GM12865 (cell line): ENCODE data around the gene SATB2.

Experiments used
- DNase-seq: peaks from one replicate; pipeline ENCODE4 v3.0.0; 2010; ENCODE audit warnings: low read depth
- H3K4me3 ChIP-seq: 2 replicates; pipeline ENCODE4 v1.5.1; 2011; ENCODE audit warnings: mild to moderate bottlenecking, low read depth, low read length, control low read depth
- TF ChIP-seq, protein P1 (sequence below): IDR thresholded peaks from 2 replicates; pipeline ENCODE4 v1.5.1; 2011; ENCODE audit warnings: low read length, control low read depth, low read depth, inconsistent platforms; ENCODE audit not compliant: insufficient read depth; ENCODE audit errors: missing control alignments

SATB2 gene

DNA sequence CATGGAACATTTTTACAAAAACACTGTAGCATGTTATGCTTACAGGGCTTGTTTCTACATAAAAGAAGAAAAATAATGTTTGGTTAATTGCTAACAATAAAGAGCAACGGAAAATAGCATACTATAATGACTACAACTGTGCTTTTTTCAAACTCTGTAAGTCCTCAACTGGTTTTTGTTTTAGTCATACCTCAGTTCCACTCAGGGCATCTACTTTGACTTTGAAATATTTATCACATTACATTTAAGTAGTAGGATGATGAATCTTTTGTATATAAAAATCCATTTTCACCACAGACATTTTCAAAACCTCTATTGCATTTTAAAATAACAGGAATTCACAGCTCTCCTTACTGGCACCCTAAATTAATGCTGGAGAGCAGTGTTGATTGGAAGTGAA is 8.3 kb downstream of the SATB2 start:
- H3K4me3 ChIP-seq = no peak overlapping the region
- TF ChIP-seq, protein P1, sequence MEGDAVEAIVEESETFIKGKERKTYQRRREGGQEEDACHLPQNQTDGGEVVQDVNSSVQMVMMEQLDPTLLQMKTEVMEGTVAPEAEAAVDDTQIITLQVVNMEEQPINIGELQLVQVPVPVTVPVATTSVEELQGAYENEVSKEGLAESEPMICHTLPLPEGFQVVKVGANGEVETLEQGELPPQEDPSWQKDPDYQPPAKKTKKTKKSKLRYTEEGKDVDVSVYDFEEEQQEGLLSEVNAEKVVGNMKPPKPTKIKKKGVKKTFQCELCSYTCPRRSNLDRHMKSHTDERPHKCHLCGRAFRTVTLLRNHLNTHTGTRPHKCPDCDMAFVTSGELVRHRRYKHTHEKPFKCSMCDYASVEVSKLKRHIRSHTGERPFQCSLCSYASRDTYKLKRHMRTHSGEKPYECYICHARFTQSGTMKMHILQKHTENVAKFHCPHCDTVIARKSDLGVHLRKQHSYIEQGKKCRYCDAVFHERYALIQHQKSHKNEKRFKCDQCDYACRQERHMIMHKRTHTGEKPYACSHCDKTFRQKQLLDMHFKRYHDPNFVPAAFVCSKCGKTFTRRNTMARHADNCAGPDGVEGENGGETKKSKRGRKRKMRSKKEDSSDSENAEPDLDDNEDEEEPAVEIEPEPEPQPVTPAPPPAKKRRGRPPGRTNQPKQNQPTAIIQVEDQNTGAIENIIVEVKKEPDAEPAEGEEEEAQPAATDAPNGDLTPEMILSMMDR = no peak
- DNase-seq = no peak

DNA sequence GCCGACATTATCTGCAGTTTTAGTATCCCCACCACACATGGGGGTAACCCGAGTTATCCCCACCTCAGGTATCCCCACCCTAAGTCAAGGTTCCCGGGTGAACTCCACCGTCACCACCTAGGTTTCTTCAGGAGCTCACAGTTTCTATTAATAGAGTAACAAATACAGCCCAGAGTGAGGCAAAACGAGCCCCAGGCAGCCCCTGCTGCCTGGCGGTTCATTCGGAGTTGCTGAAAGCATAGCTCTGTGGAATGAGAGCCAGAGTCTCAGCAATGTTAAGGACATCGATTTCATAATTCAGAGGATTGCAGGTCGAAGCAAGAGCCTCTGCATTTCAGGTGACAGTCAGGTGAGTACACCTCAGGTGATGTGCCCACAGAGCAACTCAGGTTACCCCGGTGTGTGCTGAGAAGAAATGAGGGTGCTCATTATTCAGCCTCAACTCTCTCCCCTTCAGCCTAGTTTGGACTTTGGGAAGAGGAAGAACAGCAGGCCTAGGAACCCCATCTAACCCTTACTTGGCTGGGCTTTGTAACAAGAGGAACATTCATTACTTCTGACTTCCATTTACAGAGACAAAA is 10.7 kb downstream of the SATB2 start:
- no peak overlapping the region for H3K4me3 ChIP-seq
- TF ChIP-seq, protein P1 = no peak
- no peak for DNase-seq

DNA sequence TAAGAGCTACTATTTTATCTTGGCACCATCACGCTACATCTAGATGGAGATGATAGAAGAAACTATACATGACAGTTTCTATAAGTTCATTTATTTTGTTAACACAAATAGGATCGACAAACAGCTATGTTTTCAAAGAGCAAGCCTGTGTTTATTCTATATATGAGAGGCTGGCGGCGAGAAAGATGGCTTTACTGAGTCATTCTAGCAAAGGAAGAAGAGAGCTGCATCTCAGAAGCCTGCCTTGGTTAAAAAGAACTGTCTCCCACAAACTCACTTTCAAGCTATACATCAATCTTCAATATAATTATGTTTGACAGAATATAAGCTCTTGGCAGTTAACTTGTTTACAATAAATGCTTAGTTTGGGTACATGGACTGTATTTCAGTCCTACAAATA is 13.0 kb downstream of the SATB2 start:
- TF ChIP-seq, protein P1 = no peak
- no peak overlapping the region for H3K4me3 ChIP-seq
- DNase-seq = no peak

DNA sequence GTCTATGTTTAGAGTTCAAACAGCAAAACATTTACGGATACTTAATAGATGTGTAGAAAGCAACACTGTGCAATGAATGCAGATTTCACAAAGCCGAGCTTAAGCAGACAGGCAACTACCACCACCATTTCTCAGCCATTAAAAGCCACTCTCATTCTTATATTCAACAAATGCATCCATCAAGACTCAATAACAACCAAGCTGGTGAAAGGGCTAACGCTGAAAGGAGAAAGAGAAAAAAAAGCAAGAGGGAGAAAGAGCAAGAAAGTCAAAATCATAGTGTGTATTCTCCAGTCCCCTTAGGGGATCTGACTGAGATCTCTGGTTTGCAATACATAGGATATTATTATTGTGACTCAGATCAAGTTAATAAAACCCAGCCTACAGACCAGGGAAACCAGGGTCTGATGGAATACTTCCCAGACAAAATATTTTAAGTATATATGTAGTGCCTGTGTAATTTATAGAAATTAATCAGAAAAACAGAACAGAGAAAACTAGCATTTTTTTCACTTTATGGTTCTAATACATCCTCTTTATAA is 14.1 kb downstream of the SATB2 start:
- no peak overlapping the region for H3K4me3 ChIP-seq
- TF ChIP-seq, protein P1 = no peak
- DNase-seq = no peak

DNA sequence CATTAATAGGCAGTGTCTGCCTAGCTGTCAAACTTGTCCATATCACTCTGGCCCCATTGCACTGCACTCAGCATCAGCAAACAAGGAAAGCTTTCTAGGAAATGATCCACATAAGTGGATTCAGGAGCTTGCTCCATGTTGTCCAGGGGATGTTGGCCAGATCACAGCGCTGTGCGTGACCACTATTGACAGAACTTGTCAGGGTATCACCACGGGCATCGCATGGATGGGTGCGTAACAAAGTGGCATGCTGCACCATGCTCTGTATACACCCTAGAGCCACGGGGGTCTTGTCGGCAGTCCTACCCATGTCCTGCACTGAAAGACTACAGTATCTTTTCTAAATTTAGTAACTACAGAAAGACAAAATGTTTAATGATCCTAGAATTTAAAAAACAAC is 15.6 kb downstream of the SATB2 start:
- TF ChIP-seq, protein P1 = no peak
- no peak for DNase-seq
- no peak overlapping the region for H3K4me3 ChIP-seq

DNA sequence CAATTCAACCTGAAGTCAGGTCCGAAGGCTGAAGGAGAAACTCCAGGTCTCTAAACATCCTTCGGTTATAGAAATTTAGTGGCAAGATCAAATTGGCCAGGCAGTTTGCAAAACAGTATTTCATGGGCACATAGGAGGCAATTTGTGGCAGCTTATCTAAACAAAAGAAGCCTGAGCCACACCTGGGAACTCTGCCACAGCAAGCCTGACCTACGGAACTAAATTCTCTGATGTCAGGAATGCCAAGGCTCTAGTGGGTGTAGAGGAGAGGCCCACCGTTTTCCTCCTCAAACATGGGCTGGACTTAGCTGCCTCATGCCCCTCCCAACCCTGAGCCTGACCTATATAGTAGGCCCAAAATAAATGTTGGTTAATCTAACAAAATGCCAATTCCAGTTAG is 16.0 kb downstream of the SATB2 start:
- TF ChIP-seq, protein P1 = no peak
- no peak overlapping the region for H3K4me3 ChIP-seq
- DNase-seq = no peak

DNA sequence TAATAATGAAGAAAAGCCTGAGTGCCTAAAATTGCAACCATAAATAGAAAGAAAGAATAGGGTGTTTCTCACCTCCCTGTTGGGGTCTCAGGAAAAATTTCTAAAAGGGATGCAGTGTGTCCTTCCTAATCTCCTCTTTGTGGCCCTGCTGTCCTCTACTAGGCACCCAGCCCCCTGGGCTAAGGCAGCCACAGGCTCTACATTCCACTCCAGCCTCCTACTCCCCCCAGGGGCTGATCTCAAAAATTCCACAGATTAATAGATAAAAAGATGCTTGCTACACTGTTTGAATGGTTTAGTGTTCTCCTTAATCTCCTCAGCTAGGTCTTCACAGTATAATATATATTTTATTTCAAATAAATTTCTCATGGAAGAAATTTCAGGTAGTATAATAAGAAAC is 17.6 kb downstream of the SATB2 start:
- TF ChIP-seq, protein P1 = no peak
- no peak overlapping the region for H3K4me3 ChIP-seq
- no peak for DNase-seq
